Measurements from ENCODE around the gene COPZ1. TPM values are rescaled to one million over a fixed set of nuclear protein-coding genes. Genes with fewer than 3 reads are reported as not detected.
"Not testable (repeated sequence)": the region's sequence is repeated elsewhere in the genome, so short reads cannot be mapped to it uniquely, and the experiment has no call there.

COPZ1 gene
- polyA plus RNA-seq, 1 donor: 225 TPM

DNA sequence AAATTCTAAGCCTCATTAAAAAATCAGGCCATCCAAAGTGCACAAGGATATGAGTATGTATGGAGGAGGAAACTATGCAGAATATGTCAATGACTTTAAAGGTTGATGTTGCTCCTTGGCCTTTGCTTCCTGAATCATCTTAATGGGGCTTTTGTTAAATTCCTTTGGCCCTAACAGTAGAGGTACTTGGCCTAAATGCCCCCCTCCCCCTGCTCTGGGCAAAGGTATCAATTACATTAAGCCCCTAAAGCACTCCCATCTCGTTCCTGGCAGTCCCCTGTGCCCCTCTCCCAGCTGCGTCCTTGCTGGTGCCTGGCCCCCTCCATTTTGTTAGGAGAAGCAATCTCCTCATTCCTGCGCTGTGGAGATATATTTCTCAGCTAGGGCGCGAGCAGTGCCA is 4.8 kb downstream of the COPZ1 start:
- DNase-seq: no peak

DNA sequence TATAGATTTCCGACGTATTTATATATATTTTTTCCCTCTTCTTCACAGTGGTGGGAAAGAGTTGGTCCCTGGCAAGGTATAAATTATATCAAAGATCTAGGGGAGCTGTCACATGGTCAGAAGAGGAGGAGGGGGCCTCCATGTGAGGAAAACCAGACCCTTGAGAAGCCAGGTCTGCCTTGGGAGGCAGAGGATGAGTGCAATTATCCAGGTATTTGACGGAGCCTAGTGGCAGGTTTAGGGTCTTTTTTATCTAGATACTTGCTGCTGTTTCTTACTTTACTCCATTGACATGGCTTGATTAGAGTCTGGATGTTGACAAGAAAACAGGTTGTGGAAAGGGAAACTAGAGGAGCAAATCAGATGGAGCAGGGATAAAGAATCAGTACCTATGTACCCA is 5.5 kb downstream of the COPZ1 start:
- no peak for DNase-seq

GRCh38 chr12:54331461-54331860 is 6.5 kb downstream of the COPZ1 start:
- no peak for DNase-seq

GRCh38 chr12:54333420-54334034 is 8.6 kb downstream of the COPZ1 start:
- DNase-seq: no peak

GRCh38 chr12:54337280-54337842 is 12.4 kb downstream of the COPZ1 start:
- DNase-seq: no peak

- DNase-seq: no peak
Observed at GRCh38 chr12:54337854-54338650, 13.1 kb downstream of the COPZ1 start.

GRCh38 chr12:54338698-54339296 is 13.9 kb downstream of the COPZ1 start:
- DNase-seq: no peak

GRCh38 chr12:54340846-54341245 is 15.9 kb downstream of the COPZ1 start:
- DNase-seq: no peak

GRCh38 chr12:54341378-54342300 is 16.7 kb downstream of the COPZ1 start:
- DNase-seq: no peak

DNA sequence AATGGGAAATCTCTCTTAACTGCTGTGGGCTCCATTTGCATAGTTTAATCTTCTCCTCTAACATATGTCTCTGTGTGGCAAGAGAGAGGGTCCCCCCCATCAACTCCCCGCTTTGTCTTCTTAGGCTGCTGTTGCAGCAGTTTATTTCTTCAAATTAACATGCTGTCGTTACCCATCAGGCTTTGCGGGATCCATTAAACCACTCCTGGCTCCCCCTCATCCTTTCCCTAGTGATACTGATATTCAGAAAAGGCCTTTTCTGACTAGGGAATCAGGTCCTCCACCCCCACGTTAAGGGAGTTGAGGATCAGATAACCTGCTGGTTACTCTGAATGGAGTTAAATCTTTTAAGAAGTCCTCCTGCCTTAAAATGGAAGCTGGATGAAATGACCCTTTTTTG is 24.1 kb downstream of the COPZ1 start:
- DNase-seq: no peak

GRCh38 chr12:54349679-54350078 is 24.7 kb downstream of the COPZ1 start:
- DNase-seq: no peak

DNA sequence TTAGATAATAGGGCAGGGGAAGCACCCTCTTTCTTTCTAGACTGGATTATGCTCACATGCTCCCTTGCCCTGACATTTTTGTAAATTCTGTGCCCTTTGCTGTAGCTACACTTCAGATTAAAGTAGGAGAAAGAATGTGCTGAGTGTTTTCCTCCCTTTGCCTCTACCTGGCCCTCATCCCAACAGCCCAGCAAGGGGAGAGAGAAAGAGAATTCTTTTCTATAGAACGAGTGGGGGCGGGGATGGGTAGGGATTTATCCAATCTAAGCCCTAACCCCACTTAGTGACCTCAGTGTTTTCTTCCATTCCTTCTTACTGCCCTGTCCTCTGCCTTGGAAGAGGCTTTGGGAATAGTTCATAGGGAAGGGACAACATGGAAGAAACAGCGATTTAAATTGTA is 25.8 kb downstream of the COPZ1 start:
- no peak for DNase-seq

DNA sequence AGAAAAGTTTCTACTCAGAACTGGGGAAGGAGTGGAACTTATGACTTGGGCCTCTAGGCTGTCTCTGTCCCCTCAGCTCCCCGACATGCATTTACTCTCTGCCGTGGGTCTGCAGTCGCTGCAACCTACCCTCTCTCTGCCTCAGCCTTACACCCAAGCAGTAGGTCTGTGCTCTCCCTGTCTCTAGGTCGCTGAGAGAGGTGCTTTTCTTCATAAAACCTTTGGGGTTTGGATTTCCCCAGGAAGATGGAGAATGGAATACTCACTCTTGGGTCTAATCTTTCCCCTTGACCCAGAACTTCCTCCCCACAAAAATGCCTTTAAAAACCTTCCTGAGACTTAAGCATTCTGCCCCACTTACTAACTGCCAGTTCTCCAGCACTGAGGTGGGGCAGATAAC is 26.4 kb downstream of the COPZ1 start:
- no peak for DNase-seq

GRCh38 chr12:54352022-54352531 is 27.1 kb downstream of the COPZ1 start:
- peak; percentile 92 for DNase-seq

- DNase-seq: no peak
Observed at GRCh38 chr12:54352891-54353874, 28.3 kb downstream of the COPZ1 start.

- DNase-seq: not testable (repeated sequence)
Observed at GRCh38 chr12:54354271-54354670, 29.3 kb downstream of the COPZ1 start.

GRCh38 chr12:54355104-54355815 is 30.3 kb downstream of the COPZ1 start:
- no peak for DNase-seq

- no peak for DNase-seq
Observed at GRCh38 chr12:54356228-54356627, 31.3 kb downstream of the COPZ1 start.

DNA sequence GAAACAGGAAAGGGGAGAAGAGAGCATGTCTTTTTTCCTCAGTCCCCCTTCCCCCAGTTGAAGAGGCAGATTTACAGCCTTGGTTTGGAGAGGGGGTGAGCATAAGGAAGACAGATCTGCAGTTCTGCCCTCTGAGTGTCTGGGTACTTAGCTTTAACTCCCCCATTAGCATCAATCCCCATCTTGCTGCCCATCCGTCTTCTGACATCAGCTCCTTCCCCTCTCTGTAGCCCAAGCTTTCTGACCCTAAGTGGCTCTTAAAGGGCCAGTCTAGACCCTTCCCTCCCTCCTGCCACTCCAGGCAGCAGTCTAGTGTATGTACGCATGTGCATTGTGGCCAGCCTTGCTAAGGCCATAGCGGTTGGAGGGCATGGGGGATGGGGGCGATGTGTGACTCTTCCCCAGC is 32.0 kb downstream of the COPZ1 start:
- DNase-seq: no peak
